GM18867 (cell line): ENCODE data around the gene PAX3.
A peak's percentile ranks its signal among the peaks of the same experiment; 100 is the strongest.

Source experiments
- ATAC-seq: cut with Tn5 transposase; IDR thresholded peaks from one replicate; pipeline ENCODE4 v1.9.1; 2021; ENCODE audit warnings: mild to moderate bottlenecking, moderate library complexity; ENCODE audit not compliant: unreplicated experiment

PAX3 gene

DNA sequence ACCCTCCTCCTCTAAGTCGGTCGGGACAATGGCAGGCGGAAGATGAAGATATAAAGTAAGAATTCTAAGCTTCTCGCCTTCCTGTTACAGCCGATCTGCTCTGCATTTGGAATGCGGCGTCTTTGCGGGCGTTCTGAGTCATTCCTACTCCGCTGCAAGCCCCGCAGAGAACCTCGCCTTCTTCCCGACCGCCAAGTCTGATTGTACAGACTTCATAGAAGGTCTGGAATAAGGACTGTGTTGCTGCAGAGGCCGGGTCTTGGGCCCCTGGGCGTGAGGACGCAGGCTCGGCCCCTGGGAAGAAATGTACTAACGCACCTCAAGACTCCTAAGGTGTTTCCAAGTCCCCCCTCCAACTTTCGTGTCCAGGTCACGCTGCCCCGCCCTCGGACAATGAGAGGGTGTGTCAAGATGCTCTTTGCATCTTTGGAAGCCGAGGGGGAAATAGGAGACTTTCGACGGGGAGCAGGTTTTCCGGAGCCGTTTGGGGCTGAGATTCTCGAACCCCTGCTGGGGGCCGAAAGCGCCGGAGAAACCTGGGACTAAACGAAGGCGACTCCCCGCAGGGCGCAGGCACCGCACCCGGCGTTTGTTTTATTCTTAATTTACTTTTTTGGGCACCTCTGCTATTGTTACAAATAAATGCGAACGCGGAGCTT lies 12.7 kb upstream of the PAX3 start:
- ATAC-seq: no peak

DNA sequence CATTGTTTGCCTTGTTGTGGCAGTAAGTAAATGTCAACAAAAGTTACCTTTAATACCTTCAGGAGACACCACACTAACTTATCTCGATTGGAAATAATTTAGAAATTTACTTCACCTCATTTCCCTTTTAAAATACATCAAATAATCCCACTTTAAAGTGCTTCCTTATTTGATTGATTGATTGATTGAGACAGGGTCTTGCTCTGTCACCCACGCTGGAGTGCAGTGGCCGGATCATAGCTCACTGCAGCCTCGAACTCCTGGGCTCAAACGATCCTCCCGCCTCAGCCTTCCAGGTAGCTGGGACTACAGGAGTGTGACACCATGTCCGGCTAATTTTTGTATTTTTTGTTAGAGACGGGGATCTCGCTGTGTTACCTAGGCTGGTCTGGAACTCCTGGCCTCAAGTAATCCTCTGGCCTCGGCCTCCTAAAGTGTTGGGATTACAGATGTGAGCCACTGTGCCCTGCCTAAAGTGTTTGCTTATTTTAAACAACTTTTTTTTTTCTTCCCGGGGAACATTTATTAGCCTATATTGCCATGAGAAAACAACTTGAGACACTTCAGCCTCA lies 12.0 kb upstream of the PAX3 start:
- ATAC-seq: no peak

DNA sequence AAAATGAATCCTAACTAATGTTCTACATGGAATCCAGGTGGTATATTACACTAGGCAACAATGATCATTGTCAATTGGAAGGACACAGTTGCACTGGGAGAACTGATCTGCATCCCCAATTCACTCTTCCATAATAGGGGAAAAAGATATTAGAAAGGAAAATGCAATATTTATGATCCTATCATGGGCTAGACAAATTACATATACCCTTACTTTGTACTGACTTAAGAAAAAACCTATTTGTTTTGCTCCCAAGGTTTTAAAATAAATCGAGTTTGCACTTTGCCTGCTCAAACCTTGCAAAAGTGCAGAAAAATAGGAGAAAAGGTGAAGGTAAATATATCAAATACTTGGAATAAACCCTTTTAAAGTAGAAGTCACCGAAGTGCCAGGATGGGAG lies 11.0 kb upstream of the PAX3 start:
- ATAC-seq: no peak

DNA sequence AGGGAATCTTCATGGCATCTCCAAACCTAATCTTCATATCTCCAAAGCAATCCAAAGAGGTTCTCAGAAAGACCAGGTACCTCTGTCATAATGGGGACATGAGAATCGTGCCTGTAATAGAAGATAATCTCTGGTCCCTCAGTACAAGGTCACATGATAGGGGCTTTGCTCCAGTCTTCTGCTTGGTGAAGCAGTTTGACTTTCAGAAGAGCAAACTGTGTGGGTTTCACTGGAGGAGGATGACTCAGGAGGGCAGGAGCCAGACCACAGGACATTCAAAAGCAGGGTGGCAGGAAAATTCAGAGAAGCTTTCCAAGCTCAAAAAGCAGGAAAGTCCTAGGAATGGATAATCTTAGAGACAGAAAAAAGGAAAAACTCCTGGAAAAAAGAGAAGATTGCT lies 10.6 kb upstream of the PAX3 start:
- no peak for ATAC-seq

DNA sequence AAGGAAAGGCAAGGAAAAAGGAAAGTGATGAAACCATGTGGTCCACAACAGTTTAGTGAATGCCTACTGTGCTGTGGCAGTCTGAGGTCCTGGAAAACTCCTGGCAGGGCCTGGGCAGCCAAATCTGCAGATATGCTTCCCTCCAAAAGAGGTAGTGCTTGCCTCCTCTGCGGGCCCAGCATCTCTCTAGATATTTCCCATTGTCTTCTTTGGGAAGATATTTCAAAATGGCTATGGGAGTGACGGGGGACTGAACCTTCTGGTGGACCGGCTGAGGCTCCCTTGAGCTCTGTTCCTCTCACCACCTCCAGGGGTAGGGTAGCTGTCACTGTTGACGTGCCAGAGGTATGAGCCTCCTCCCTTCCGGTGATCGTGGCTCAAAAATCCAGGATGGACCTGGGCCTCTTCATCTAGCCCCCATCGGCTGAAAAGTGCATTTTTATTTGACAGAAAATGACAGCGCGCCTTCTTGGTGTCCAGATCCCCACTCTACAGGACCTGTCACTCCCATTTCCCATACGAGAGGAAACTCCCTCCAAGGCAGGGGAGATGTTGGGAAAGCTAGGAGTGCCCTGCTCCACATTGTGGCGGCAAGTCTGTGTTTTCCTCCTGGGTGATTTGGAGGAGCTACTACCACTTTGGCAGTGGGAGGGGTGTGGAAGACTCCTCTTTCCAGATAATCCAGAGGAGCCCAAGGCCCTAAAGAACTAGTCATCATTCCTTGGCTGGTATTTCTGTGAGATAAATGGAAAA lies 9.4 kb upstream of the PAX3 start:
- no peak for ATAC-seq

DNA sequence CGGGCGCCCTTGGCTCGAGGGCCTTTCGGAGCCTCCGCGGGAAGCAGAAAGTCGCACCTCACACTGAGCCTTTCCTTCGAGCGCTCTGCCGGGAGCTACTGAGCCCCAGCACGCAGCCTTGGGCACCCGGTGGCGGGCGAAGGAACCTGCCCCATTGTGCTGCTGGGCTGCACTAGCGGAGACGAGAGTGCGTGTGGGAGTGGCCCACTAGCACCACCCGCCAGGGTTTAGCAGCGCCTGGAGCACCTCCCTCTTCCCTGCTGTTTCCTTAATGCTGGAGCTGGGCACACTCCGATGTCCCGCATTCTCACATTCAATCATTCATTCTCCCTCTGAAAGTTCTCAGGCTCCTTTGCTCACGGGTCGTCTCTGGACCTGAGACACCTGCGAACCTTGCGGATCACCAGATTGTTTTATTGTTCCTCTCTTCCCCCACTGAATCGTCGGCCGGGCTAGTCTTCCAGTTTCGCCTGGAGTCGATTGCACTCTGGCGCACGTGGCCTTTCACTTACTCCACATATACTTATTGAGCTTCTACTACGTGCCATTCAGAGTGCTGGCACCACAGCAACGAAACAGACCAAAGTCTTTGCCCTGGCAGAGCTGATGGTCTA lies 8.5 kb upstream of the PAX3 start:
- no peak for ATAC-seq

DNA sequence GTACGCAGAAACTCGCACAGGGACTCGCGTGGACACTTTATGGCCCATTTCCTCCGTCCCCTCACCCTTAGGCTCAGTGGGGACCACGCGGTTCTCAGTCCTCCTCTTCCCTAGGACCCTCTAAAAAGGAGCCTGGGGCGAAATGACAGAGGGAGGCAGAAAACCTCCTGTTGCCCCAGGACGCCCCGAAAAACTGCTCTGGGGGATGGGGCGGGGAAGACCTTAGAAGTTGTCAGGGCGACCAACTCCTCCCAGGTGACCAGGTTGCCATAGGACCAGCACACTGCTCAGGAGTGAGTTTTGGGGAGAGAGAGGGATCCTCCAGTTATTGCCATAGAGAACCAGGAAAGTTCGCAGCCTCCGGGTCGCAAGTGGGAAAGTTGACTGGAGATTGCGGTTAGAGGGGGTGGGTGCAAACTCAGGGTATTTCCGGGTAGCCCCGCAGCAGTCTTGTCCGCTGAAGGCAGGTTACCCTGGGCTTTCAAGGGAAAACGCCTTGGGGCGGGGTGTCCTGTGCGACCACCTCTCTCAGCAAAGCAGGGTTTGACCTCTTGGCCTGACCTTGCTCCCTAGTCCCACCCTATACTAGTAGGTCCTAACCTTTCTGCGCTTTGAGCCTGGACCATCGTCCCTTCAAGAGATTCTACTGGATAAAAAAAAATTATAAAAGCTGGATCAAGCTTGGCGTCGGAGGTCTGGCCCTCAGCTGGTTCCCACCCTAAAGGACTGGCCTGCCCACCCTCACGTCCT lies 7.8 kb upstream of the PAX3 start:
- ATAC-seq: peak; percentile 1

DNA sequence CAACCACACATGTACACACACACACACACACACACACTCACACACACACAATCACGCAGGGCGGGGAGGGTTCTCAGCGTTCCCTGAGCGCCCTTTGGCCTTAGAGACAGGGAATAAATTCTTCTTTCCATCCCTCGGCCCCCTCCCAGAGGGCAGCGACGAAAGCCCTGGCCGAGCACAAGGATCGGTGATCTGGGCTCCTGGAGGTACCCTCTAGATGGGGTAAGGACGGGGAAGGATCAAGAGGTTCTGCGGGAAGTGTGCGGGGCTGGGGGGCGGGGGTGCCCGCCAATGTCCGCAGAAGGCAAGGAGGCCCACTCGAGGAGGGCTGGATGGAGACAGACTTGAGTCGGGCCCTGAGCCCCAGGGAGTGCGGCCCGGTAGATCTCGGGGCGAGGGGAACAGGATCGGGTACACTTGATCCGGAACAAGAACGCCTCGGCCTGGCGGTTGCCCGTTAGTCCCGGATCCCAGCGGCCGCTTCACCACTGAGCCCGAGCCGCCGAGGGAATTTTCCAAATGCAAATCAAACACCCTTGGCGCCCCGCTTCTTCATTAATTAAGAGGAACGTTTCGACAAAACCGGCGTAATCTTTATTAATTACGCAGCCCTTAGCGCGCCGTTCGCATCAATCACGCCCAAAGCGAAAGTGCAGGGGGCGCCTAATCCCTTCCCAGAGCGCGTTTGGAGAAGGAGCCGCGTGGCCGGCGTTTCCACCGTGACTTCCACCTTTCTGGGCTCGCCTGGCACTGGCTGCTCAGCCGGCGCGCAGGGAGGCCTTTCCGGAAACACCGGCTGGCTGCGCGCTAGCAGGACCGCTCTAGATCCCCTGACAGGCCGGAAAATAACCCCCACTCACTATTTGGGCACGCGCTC lies 7.0 kb upstream of the PAX3 start:
- ATAC-seq: peak; percentile 60

DNA sequence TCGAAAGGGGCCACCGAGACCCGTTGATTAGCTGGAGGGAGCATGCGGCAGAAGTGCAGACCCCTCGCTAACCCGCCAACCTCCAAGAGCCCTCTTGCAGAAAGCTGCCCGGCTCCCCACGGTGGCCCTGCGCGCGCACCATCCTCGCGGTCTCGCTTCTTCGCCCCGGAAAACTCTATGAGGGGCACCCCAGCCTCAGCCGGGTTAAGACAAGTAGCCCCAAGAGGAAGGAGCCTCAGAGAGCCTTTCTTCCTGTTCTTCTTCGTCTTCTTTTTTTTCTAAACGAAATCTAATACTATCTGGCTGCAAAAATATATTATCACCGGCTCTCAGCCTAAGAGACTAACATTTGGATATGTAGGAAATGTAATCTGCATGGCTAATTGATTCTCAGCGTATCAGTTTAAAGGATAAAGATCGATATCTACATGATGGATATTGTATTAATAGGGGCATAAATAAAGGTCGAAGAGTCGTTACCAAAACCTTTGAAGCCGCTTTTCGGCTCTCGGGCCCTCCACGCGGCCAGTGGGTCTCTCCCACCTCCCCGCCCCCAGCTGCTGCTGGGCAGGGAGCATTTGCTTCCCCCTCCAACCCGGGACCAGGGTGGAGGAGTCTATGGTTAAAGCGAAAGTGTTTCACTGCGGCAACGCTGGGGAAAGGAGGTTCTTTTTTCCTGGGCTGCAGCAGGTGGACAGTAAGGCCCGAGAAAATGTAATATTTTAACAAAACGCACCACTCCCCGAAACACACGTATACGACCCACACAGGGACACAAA lies 6.1 kb upstream of the PAX3 start:
- peak; percentile 33 for ATAC-seq

DNA sequence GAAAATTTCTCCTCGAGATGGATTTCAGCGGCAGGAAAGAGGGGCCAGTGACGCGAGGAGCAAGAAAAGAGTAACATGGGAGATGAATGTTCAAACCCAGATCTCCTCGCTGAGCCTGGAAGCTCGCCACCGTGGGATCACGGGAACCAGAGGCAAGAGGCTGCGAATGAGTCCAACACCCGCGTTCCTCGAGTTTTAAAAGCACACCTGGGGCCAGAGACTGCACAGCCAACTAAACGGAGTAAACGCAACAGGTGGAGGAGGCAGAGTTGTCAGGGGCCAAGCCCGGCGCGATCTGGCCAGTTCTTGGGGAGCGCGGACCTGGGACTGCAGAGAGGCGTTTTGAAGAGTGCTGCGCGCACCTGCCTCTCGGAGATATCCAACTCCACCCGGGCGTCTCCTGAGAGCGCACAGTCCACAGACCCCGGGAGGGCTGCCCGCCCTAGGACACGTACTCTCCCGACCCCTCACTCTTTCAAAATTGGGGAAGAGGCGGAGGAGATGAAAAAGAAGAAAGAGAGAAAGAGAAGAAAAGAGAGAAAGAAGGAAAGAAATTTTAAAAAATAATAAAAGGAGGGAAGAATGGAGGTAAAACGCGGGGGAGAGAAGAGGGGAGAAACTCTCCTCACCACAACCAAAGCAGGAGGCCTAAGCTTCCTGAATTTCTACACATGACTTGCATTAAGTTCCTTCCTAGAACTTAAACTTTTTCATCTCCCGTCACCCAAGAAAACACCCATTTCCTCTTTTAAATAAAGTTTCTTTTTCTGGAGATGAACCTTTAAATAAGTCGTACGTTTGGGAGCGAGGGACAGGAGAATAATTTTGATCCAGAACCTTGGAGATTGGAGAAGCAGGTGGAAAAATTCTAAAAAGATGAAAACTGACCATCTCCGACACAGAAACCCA lies 5.3 kb upstream of the PAX3 start:
- ATAC-seq: no peak

DNA sequence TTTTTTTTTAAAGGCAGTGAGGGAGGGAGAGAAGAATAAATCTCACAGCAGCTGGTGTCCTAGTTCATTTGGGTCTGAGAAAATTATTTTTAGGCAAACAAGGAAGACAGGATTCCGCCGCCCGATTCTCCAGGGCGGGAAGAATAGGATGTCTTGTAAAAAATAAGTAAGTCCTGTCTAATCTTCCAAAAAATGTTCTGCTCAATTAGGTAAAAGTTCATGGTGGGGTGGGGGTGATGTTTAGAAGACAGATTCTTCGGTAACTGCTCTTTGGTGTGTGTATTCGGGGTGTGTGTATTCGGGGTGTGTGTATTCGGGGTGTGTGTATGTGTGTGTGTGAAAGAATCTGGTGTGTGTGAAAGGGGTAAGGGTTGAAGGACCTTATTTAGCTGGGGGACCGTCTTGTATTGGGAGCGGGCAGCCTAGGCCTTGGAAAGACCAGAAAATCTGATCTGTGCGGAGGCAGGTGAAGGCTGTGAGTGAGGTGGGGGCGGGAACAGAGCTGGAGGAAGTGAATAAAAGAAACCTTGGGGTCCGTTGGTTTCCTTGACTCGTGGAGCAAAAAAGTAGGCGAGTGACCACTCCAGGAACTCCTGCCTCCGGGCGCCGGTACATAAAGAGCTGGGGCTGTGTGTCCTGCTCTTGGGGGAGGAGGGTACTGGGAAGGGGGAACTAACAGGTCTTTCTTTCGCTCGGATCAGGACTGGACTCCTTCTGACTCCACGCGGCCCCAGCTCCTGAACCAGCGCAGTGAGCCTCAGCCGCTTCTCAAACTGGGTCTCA lies 4.4 kb upstream of the PAX3 start:
- ATAC-seq: no peak

DNA sequence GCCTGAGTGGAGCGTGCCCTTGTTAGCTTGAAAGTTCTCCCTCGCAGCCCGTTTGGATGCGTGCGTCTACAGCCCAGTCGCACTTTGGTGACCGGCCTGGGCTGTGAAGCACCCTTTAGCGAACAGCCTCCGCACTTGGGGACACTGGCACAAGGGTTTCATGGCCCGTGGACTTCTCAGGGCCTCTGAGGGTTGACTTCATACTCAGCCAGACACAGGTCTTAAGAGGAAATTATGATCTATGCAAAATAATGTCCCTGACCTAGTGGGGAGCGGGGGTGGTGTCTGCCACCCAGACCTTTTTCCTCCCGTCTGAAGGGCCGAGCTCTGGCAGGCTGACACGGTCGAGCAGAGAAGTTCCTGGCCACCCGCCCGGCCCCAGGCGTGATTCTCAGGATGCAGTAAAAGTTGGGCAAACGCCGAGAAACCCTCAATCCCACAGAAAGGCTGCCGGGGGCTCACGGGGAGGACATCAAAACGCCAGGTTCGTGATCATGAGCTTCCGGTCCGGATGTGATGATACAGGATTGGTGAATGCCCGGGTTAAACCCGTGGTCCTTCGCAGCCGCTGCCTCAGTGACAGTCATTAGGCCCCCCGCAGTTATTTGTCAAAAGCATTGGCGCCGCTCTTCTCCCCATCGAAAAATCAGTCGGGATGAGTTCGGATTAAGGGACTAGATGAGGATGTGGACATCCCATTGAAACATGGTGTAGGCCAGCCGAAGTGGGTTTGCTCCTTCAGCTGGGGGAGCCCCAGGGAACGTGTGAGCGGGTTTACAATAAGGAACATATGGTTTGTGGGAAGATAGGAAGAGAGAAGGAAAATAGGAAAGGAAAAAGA lies 3.6 kb upstream of the PAX3 start:
- ATAC-seq: no peak

DNA sequence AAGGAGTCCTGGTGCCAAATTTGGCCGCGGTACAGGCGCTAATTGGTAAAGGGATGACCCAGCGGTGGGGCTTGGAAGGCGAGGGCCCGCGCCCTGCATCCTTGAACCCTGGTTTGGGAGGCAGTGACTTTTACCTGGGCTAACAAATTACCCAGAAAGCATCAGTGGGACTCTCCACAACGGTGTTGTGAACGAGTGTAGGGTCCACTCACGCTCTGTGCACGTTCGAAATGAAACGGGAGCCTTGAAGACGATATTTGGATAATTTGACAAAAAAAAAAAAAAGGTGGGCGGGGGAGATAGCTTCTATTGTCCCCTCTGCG lies 3.0 kb upstream of the PAX3 start:
- no peak for ATAC-seq

DNA sequence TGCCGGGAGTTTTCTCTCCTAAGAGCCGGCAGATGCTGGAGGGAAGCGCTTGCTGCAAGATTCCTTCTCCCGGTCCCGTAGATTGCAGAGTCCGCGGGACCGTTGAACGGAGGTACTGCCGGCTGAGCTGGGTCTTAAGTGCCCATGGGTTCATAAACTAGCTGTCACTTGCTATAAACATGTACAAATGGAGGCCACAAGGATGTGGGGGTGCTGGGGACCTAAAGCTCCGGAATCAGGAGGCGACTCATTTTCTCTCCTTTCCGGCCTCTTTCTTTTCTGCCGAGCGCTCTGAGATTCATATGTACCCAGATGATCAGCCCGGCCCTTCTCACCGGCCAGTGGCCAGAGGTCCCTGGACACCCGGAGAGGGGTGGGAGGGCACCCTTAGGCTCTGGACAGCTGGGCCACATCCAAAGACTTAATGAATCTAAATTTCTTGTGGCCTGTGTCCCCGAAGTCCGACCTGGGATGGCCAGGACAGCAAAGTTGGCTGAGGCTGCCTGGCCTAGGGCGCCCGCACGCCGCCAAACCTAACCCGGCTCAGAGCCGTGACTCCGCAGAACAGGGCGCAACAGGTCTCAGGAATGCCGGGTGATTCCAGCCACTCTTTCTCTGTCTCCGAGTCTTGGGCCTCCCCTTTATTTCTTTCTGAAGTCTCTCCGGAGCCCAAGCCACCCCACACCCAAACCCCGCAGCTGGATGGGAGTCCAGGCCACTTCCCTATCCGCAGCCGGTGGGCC lies 2.4 kb upstream of the PAX3 start:
- no peak for ATAC-seq

DNA sequence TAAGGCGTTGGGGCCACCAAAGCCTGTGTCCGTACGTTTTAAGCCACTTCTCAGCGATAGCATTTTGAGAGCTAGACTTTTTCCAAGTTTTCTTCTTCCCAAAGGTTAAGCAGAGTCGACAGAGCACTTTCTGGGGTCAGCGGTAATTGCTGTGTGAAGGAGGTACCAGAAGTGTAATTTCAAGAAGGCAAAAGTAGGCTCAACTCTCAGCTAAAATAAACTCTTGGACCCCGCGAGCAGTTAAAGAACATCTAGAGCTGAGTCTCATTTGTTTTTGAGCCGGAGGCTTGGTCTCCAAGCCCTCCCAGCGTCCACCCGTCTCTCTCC lies 1.9 kb upstream of the PAX3 start:
- ATAC-seq: no peak

DNA sequence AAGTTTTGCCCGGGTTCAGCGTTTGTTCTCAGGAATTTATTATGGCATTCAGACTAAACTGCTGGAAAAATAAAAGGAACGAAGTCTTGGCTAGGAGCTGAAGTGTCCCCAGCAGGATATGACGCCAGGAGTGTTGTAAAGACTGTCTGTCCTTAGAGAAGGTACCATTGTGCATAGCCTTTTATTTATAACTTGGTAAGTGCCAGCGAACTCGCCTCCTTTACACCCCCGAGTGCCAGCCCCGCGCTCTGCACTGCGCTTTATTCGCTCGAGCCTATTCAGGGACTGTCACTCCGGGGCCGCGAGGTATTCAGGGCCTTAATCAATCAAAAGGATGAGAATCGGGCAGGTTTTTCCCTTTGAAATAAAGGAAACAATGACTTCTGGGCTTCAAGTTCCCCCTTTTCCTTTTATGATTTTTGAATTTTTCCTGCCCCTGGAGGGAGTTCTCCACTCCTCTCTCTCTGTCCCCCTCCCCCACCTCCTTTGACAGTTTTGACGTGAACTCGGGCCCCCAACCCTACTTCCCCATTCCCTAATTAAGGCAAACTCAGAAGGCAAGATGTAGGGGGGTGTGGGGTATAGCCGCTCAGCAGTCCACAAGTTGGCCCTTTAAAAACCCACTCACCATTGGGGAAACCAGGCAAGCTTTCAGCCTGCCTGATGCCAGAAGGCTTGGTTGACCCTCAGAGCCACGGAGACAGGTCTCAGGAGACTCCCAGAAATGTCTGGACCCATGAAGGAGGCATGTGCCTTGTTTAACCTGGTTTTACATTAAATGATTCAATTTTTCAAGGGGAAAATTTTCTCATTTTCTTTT lies 1.3 kb upstream of the PAX3 start:
- ATAC-seq: no peak
